Hematopoietic multipotent progenitor cell treated with erythropoietin and hydrocortisone succinate and interleukin-3 and kit ligand, for 8 days (in vitro differentiated cells): Measurements from ENCODE around the gene CTU2.
A peak's percentile ranks its signal among the peaks of the same experiment; 100 is the strongest.

Experiments used
- DNase-seq: peaks from one replicate; pipeline ENCODE4 v3.0.0-alpha.2; 2015

Gene CTU2

GRCh38 chr16:88681709-88682451 lies 24.4 kb upstream of the CTU2 start:
- DNase-seq = peak; percentile 16

GRCh38 chr16:88684569-88685155 lies 21.6 kb upstream of the CTU2 start:
- DNase-seq = no peak

- peak; percentile 22 for DNase-seq
These were observed 20.9 kb upstream of the CTU2 start for GRCh38 chr16:88685156-88686061.

- peak; percentile 19 for DNase-seq
These were observed 20.3 kb upstream of the CTU2 start for GRCh38 chr16:88686062-88686438.

GRCh38 chr16:88686439-88687253 lies 19.7 kb upstream of the CTU2 start, which contains the start of gene SNAI3:
TSS of gene SNAI3 (minus strand) at chr16:88686507. CDS start at chr16:88686406, 101 bp downstream.
- peak; percentile 58 for DNase-seq

- DNase-seq = no peak
These were observed 19.1 kb upstream of the CTU2 start for GRCh38 chr16:88687254-88687576.

GRCh38 chr16:88687676-88688012 lies 18.7 kb upstream of the CTU2 start:
- DNase-seq = no peak

GRCh38 chr16:88688013-88688778 lies 18.1 kb upstream of the CTU2 start:
- DNase-seq = peak; percentile 90

GRCh38 chr16:88690341-88691128 lies 15.8 kb upstream of the CTU2 start:
- no peak for DNase-seq

GRCh38 chr16:88691129-88691813 lies 15.0 kb upstream of the CTU2 start:
- no peak for DNase-seq

- peak; percentile 48 for DNase-seq
These were observed 14.3 kb upstream of the CTU2 start for GRCh38 chr16:88691924-88692560.

- DNase-seq = no peak
These were observed 13.4 kb upstream of the CTU2 start for GRCh38 chr16:88692861-88693260.

- no peak for DNase-seq
These were observed 12.7 kb upstream of the CTU2 start for GRCh38 chr16:88693420-88694177.

- no peak for DNase-seq
These were observed 11.8 kb upstream of the CTU2 start for GRCh38 chr16:88694221-88695087.

- no peak for DNase-seq
These were observed 11.1 kb upstream of the CTU2 start for GRCh38 chr16:88695218-88695617.

GRCh38 chr16:88695753-88696152 lies 10.6 kb upstream of the CTU2 start:
- no peak for DNase-seq

- no peak for DNase-seq
These were observed 9.9 kb upstream of the CTU2 start for GRCh38 chr16:88696441-88696840.

- no peak for DNase-seq
These were observed 9.0 kb upstream of the CTU2 start for GRCh38 chr16:88697116-88697830.
